ENCODE results near the gene CYP8B1.
A peak's percentile ranks its signal among the peaks of the same experiment; 100 is the strongest.

CYP8B1 gene

DNA sequence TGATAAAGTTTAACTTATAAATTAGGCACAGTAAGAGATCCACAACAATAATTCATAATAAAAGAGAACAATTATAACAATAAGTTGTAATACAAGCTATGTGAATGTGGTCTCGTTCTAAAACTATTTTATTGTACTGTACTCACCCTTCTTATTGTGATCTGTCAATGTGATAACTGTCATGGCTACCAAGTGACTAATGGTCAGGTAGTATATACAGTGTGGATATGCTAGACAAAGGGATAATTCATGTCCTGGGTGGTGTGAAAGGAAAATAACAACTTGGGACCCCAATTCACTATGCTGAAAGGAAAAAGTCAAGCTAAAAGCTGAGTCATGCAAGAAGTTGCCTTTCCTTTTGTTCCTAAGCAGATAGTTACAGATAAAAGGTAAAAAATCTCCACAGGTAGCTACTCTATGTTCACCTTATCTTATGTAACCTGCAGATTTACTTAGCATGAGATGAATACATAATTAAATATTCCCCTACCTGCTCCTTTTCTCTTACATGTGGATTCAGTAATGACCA is 10.7 kb upstream of the CYP8B1 start:
- DNase-seq (ENCODE audit: low spot score) = no peak

DNA sequence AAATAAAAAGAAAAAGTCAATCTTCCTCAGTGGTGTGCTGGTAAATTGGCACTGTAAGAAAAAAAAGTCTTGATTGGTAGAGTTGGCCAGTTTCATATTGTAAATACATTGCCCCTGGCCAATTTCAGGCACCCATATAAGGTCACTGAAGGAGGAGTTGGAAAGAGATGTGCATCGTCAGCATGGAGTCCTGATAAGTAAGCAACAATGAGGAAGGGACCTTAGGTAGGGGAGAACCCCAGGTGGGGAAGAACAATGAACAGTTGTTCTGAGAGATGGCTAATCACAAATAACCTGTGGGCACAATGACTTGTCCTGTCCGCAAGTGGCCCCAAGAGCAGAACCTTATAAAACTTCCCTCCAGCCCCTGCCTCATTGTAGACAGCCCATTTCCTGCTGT is 8.6 kb upstream of the CYP8B1 start:
- DNase-seq (ENCODE audit: low spot score) = peak; percentile 31

DNA sequence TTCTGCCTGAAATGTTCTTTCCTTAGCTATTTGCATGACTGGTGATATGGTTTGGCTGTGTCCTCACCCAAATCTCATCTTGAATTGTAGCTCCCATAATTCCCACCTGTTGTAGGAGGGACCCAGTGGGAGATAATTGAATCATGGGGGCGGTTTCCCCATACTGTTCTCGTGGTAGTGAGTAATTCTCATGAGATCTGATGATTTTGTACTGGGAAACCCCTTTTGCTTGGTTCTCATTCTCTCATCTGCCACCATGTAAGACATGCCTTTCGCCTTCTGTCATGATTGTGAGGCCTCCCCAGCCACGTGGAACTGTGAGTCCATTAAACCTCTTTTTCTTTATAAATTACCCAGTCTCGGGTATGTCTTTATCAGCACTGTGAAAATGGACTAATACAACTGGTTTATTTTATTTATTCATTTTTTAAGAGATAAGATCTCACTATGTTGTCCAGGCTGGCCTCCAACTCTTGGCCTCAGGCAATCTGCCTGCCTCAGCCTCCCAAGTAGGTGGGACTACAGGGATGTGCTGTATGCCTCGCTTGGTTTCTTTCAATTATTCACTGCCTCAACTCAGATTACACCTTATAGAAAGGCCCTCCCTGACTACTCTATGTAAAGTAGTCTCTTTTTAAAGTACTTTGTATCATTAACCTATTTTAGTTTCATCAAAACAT is 7.7 kb upstream of the CYP8B1 start:
- DNase-seq (ENCODE audit: low spot score) = peak; percentile 70

DNA sequence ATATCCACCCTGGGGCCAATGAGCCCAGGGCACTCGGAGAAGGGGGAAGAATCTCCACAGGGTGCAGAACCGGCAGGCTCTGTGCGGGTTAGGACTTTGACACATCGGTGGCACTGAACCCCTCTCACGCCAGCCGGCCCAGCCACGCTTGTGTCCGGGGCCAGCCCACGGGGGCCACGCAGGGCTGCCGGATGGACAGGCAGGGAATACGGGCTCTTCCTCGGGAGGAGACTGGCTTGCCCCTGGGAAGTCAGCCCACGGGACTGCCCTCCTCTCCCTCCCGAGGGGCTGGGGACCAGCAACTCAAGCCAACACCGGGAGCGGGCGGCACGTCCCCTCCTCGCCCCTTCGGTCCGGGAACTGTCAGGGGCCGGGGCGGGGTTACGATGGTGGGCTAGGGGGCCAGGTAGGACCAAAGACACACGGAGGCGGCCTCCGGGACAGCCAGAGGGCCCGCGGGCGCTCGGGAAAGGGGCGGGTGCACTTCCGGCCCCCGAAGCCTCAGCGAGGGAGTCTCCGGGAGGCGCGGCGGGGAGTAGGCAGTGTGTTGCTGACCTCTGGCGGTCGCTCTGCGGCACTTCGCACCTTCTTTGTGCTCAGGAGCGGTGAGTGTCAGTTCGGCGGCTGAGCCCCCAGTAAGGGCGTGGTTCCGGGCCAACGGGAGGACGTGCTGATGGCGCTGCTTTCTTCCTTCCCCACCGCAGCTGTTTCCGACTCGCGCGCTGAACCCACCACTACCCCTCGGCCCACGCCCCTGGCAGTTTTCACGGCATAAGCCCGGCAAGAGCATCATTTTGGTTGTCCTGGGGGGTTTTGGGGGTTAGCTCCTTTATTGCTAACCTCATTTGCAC is 5.1 kb upstream of the CYP8B1 start:
- DNase-seq (ENCODE audit: low spot score) = peak; percentile 90

DNA sequence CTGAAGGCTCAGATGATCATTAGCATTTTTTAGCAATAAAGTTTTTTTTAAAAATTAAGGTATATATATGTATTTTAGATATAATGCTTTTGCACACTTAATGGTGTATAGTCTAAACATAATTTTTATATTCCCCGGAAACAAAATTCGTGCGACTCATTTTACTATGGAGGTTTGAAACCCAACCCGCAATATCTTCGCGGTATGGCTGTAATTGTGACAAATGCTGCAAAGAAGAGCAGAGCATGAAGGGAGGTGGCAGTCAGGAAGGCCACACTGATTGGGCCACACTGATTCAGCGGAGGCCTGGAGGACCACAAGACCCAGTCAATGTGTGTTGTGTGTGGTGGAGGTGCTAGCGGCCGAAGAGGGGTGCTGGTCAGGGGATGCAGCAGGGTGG is 4.5 kb upstream of the CYP8B1 start:
- no peak for DNase-seq (ENCODE audit: low spot score)

- no peak for DNase-seq (ENCODE audit: low spot score)
These were observed 2.2 kb upstream of the CYP8B1 start for GRCh38 chr3:42877881-42878280.

DNA sequence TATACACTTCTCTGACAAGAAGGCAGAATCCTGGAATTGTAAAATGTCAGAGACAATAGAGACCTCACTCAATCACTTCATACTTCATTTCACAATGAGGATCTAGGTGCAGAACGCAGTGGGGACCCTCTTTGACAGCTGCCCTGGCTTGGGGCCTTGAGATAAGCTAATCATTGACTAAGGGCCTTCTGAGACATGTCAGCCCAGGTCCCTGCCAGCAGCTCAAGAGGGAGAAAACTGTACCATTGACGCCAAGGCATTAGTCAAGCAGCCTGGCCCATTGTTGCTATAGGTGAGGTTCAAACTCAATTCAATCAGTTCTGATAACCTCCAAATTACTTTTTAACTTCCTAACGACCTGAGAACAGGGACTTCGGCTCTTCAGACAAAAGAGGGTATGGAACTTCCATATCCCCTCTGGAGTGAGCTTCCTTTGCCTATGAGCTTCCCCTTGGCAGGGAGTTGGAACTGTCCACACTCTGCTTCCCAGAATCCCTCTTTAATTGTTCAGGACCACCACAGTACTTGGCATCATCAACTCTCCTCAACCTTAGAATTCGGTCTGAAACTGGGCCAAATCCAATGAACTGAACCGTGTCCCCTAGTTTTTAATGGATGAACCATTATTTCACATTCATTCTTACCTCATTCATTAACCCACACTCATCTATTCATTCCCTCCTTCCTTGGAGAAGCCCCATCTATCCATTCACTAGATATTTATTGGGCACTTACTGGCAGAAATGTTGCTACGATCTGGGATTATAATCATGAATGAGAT is 1.5 kb upstream of the CYP8B1 start:
- DNase-seq (ENCODE audit: low spot score) = peak; percentile 70

GRCh38 chr3:42876401-42876800 is 722 bp upstream of the CYP8B1 start:
- DNase-seq (ENCODE audit: low spot score) = no peak

DNA sequence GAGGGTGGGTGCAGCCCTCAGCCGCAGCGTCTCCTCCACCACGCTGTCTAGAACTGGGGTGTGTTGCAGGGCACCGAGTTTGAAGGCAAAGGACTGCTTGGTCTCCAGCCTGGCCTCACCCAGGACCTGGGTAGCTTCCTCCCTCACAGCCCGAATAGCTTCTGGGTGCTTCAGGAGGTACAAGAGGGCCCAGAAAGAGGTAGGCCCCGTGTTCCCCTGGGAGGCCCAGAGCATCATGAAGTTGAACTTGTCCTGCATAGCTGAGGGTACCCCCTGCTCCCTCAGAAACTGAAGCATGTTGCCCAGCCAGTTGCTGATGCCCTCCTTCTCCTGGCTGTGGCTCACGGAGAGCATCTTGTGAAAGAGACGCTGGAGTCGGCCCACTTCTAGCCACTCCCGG is 930 bp downstream of the CYP8B1 start:
- no peak for DNase-seq (ENCODE audit: low spot score)

GRCh38 chr3:42873221-42873982 is 2.3 kb downstream of the CYP8B1 start:
- peak; percentile 50 for DNase-seq (ENCODE audit: low spot score)

GRCh38 chr3:42872718-42873117 is 3.0 kb downstream of the CYP8B1 start:
- DNase-seq (ENCODE audit: low spot score) = no peak

- DNase-seq (ENCODE audit: low spot score) = no peak
These were observed 4.0 kb downstream of the CYP8B1 start for GRCh38 chr3:42871592-42872196.

DNA sequence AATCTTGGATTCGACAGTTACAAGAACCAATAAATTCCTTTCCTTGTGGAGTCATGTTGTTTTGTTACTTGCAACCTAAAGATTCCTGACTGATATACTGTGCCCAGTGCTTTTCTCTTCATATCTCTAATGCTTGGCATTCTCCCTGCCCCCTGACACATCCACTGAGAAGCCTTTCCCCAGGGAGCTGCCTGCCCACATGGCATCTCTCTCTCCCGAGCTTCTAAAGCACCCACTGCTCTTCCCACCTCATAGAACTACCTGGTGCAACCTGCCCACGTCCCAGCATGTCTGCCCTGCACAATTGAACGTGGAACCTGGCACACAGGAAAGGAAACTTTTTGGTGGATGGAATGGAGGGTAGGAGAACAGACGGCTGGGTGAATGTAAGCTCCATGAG is 6.8 kb downstream of the CYP8B1 start:
- DNase-seq (ENCODE audit: low spot score) = no peak

- no peak for DNase-seq (ENCODE audit: low spot score)
These were observed 8.5 kb downstream of the CYP8B1 start for GRCh38 chr3:42867138-42867537.

- no peak for DNase-seq (ENCODE audit: low spot score)
These were observed 10.4 kb downstream of the CYP8B1 start for GRCh38 chr3:42865256-42865655.

DNA sequence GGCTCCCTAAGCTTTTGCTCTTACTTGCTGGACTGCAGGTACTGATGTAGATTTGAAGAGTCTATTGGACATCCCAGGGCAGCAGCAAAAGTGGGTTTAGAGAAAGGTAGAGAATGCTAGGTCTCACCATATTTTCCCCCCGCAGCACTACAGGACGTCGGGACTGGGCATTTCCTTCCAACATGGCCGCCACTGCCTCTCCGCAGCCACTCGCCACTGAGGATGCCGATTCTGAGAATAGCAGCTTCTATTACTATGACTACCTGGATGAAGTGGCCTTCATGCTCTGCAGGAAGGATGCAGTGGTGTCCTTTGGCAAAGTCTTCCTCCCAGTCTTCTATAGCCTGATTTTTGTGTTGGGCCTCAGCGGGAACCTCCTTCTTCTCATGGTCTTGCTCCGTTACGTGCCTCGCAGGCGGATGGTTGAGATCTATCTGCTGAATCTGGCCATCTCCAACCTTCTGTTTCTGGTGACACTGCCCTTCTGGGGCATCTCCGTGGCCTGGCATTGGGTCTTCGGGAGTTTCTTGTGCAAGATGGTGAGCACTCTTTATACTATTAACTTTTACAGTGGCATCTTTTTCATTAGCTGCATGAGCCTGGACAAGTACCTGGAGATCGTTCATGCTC is 11.2 kb downstream of the CYP8B1 start:
- DNase-seq (ENCODE audit: low spot score) = no peak

DNA sequence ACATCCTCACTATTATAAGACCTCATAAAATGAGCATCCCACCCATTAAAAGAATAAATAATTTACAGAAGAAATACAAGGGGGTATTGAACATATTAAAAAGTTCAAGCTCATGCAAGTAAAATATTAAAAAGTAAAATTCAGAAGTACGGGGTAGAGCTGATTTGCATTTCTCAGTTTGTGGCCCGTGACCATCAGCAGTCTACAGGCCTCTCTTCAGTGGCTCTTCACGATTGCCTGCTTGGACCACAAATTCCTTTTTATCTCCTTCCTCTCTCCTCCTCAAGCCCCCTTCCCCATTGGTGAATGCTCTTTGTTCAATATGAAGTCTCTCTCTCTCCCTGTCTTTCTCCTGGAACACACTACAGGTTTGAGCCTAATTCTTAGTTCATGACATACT is 19.1 kb downstream of the CYP8B1 start:
- DNase-seq (ENCODE audit: low spot score) = no peak

- DNase-seq (ENCODE audit: low spot score) = no peak
These were observed 19.9 kb downstream of the CYP8B1 start for GRCh38 chr3:42855547-42856380.

DNA sequence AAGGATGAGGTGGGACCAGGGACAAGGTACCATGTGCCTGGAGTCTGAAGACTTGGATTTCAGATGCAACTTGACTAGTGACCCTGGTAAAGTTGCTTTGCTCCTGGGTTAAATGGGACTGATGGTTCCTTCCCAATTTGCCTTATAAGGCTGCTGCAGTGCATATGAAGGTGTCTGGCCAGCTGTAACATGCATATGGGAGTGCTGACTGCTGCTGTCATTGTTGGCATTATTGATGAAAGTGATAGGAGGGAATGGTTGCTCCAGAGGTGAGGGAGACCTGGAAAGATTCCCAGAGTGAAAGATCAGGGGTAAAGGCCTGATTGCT is 20.5 kb downstream of the CYP8B1 start:
- no peak for DNase-seq (ENCODE audit: low spot score)

GRCh38 chr3:42853739-42854302 is 21.9 kb downstream of the CYP8B1 start:
- DNase-seq (ENCODE audit: low spot score) = no peak
